ENCODE measurements around the gene XPC.

Gene XPC

GRCh38 chr3:14143271-14144225, 34.9 kb downstream of the XPC start:
- DNase-seq (ENCODE audit: low read depth): peak; percentile 91
- TF ChIP-seq, protein P1, sequence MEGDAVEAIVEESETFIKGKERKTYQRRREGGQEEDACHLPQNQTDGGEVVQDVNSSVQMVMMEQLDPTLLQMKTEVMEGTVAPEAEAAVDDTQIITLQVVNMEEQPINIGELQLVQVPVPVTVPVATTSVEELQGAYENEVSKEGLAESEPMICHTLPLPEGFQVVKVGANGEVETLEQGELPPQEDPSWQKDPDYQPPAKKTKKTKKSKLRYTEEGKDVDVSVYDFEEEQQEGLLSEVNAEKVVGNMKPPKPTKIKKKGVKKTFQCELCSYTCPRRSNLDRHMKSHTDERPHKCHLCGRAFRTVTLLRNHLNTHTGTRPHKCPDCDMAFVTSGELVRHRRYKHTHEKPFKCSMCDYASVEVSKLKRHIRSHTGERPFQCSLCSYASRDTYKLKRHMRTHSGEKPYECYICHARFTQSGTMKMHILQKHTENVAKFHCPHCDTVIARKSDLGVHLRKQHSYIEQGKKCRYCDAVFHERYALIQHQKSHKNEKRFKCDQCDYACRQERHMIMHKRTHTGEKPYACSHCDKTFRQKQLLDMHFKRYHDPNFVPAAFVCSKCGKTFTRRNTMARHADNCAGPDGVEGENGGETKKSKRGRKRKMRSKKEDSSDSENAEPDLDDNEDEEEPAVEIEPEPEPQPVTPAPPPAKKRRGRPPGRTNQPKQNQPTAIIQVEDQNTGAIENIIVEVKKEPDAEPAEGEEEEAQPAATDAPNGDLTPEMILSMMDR (conservative IDR thresholded peaks at IDR 0.05; ENCODE audit: low read depth, low read length): no peak
- H3K4me3 ChIP-seq (ENCODE audit: low read length): no peak overlapping the region

- DNase-seq (ENCODE audit: low read depth): no peak
- TF ChIP-seq, protein P1 (conservative IDR thresholded peaks at IDR 0.05; ENCODE audit: low read depth, low read length): no peak
- H3K4me3 ChIP-seq (ENCODE audit: low read length): no peak overlapping the region
Measured at GRCh38 chr3:14142567-14143270, 35.7 kb downstream of the XPC start.

DNA sequence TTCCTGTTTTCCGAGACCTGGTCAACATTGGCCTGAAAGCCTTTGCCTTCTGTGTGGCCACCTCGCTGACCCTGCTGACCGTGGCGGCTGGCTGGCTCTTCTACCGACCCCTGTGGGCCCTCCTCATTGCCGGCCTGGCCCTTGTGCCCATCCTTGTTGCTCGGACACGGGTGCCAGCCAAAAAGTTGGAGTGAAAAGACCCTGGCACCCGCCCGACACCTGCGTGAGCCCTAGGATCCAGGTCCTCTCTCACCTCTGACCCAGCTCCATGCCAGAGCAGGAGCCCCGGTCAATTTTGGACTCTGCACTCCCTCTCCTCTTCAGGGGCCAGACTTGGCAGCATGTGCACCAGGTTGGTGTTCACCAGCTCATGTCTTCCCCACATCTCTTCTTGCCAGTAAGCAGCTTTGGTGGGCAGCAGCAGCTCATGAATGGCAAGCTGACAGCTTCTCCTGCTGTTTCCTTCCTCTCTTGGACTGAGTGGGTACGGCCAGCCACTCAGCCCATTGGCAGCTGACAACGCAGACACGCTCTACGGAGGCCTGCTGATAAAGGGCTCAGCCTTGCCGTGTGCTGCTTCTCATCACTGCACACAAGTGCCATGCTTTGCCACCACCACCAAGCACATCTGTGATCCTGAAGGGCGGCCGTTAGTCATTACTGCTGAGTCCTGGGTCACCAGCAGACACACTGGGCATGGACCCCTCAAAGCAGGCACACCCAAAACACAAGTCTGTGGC, 36.6 kb downstream of the XPC start:
- TF ChIP-seq, protein P1 (conservative IDR thresholded peaks at IDR 0.05; ENCODE audit: low read depth, low read length): no peak
- no peak overlapping the region for H3K4me3 ChIP-seq (ENCODE audit: low read length)
- DNase-seq (ENCODE audit: low read depth): no peak

- H3K4me3 ChIP-seq (ENCODE audit: low read length): no peak overlapping the region
- DNase-seq (ENCODE audit: low read depth): no peak
- TF ChIP-seq, protein P1 (conservative IDR thresholded peaks at IDR 0.05; ENCODE audit: low read depth, low read length): no peak
Measured at GRCh38 chr3:14141144-14141543, 37.3 kb downstream of the XPC start.

DNA sequence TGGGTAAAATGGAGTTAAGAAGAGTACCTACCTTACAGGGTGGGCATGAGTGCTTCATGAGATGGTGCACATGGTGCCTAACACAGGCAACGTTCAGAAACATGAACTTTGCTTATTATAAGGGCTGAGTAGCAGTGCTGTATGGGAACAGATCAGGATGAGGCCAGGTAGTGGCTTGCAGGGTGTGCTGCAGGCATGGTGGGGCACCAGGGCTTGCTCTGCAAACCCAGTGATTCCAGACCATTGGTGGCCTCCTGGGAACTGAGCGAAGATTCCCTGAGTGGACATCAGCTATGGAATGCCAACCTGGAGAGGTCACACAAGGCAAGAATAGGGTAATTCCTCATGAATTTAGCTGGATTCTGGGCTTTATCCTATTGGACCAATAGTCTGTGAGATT, 37.7 kb downstream of the XPC start:
- TF ChIP-seq, protein P1 (conservative IDR thresholded peaks at IDR 0.05; ENCODE audit: low read depth, low read length): no peak
- no peak for DNase-seq (ENCODE audit: low read depth)
- no peak overlapping the region for H3K4me3 ChIP-seq (ENCODE audit: low read length)

- no peak for DNase-seq (ENCODE audit: low read depth)
- TF ChIP-seq, protein P1 (conservative IDR thresholded peaks at IDR 0.05; ENCODE audit: low read depth, low read length): no peak
- no peak overlapping the region for H3K4me3 ChIP-seq (ENCODE audit: low read length)
Measured at GRCh38 chr3:14139771-14140170, 38.6 kb downstream of the XPC start.

Measured in retinal pigment epithelial cell (primary cell).